GM12872 (cell line): ENCODE measurements around the gene MACROD2.

Experiments used
- CTCF ChIP-seq: IDR thresholded peaks from 3 replicates; pipeline ENCODE4 v1.5.1; 2011; ENCODE audit warnings: low read depth, mild to moderate bottlenecking, low read length, moderate library complexity; ENCODE audit not compliant: insufficient read depth

The MACROD2 gene

DNA sequence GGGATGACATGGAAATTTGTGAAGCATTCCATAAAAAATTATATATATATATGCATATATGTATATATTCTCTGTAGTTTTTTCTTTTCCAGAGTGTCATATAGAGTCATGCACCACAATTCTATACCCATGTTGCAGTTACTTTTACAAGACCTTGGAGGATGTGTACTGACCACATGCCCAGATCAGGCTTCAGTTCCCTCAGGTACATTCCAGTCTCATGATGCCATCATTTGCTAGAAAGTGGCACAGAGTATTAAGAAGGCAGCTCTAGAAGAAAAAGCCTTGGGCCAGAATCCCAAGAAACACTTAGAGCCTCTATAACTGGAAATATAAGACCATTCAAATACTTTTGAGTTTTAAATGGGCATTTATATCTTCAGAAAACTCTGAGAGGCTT is 1027.6 kb downstream of the MACROD2 start:
- TF ChIP-seq CTCF, result no peak

- TF ChIP-seq CTCF, result no peak
Measured at GRCh38 chr20:15026759-15027158, 1031.4 kb downstream of the MACROD2 start.

GRCh38 chr20:15030826-15031225 is 1035.5 kb downstream of the MACROD2 start:
- TF ChIP-seq CTCF, result no peak

- no peak for TF ChIP-seq CTCF
Measured at GRCh38 chr20:15031546-15032351, 1036.4 kb downstream of the MACROD2 start.

DNA sequence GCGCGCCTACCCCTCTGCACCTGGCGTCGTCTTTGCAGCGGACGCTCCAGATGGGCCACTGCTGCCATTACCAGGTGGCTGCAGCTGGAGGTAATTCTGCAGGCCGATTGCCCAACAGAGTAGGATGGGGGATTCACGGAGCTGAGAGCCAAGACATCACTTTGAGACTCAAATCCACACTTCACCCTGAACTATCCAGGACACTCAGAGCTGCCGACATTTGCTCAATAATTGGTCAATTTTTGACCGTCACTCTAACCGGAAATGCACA is 1037.0 kb downstream of the MACROD2 start:
- TF ChIP-seq CTCF, result no peak

- no peak for TF ChIP-seq CTCF
Measured at GRCh38 chr20:15033269-15033668, 1038.0 kb downstream of the MACROD2 start.

DNA sequence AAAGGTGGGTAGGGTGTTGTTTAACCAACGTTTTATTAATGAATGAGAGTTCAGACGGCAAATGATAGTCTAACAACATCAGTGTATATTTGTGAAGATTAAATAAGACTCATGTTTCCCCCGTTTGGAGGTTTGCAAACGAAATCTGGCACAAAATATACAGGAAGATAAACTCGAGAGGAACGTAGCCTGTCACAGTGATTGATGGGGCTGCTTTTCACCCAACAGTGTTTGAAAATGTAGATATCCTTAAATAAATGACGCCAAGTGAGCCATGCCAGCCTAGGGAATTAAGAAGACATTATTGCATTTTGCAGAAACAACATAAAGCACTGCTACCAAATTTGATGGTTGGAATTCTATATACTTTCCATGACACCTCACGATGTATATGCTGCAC is 1038.6 kb downstream of the MACROD2 start:
- no peak for TF ChIP-seq CTCF
